Measurements from ENCODE around the gene SLC5A10.

Gene SLC5A10

GRCh38 chr17:18951941-18952842, at the start of gene SLC5A10:
Gene SLC5A10, plus strand, starts transcription at chr17:18952165. Its CDS starts 41 bp downstream, at chr17:18952206.
- Histone ChIP-seq H3K4me3 (ENCODE audit: low read length) (no peak within 1 kb of the TSS), H3K27ac (ENCODE audit: low read length) (no peak within 1 kb of the TSS), H3K27me3 (ENCODE audit: control insufficient read depth, insufficient read depth, low read length) (no peaks in the 10 kb centered on the region)

GRCh38 chr17:18904482-18904881, 47.5 kb upstream of the SLC5A10 start:
- H3K9me3 ChIP-seq (ENCODE audit: control insufficient read depth, low read depth, low read length), result no peaks in the 10 kb centered on the region
- no peaks in the 10 kb centered on the region for H3K27me3 ChIP-seq (ENCODE audit: control insufficient read depth, insufficient read depth, low read length)
- H3K9ac ChIP-seq (ENCODE audit: low read length), result no peak overlapping the region
- H3K4me1 ChIP-seq (ENCODE audit: control insufficient read depth, low read depth, low read length), result no peaks in the 10 kb centered on the region
- no peak overlapping the region for H3K27ac ChIP-seq (ENCODE audit: low read length)
- H3K4me3 ChIP-seq (ENCODE audit: low read length), result no peak overlapping the region
- peaks cover 30% of the 10 kb centered on the region for H3K36me3 ChIP-seq (ENCODE audit: control insufficient read depth, low read depth, low read length)

More at GRCh38 chr17:18951941-18952842, at the start of gene SLC5A10:
- Histone ChIP-seq H3K4me1 (ENCODE audit: control insufficient read depth, low read depth, low read length) (no peaks in the 10 kb centered on the region), H3K36me3 (ENCODE audit: control insufficient read depth, low read depth, low read length) (no peaks in the 10 kb centered on the region), H3K9me3 (ENCODE audit: control insufficient read depth, low read depth, low read length) (no peaks in the 10 kb centered on the region), H3K9ac (ENCODE audit: low read length) (no peak within 1 kb of the TSS)

GRCh38 chr17:18905226-18905625, 46.7 kb upstream of the SLC5A10 start:
- Histone ChIP-seq H3K27me3 (ENCODE audit: control insufficient read depth, insufficient read depth, low read length) (no peaks in the 10 kb centered on the region), H3K9ac (ENCODE audit: low read length) (no peak overlapping the region), H3K27ac (ENCODE audit: low read length) (no peak overlapping the region), H3K36me3 (ENCODE audit: control insufficient read depth, low read depth, low read length) (peaks cover 30% of the 10 kb centered on the region), H3K9me3 (ENCODE audit: control insufficient read depth, low read depth, low read length) (no peaks in the 10 kb centered on the region), H3K4me1 (ENCODE audit: control insufficient read depth, low read depth, low read length) (no peaks in the 10 kb centered on the region), H3K4me3 (ENCODE audit: low read length) (no peak overlapping the region)

- Histone ChIP-seq H3K9me3 (ENCODE audit: control insufficient read depth, low read depth, low read length) (no peaks in the 10 kb centered on the region), H3K36me3 (ENCODE audit: control insufficient read depth, low read depth, low read length) (peaks cover 34% of the 10 kb centered on the region), H3K9ac (ENCODE audit: low read length) (no peak overlapping the region), H3K4me1 (ENCODE audit: control insufficient read depth, low read depth, low read length) (no peaks in the 10 kb centered on the region), H3K4me3 (ENCODE audit: low read length) (no peak overlapping the region), H3K27me3 (ENCODE audit: control insufficient read depth, insufficient read depth, low read length) (no peaks in the 10 kb centered on the region), H3K27ac (ENCODE audit: low read length) (no peak overlapping the region)
Measured at GRCh38 chr17:18910326-18910725, 41.6 kb upstream of the SLC5A10 start.

GRCh38 chr17:18910881-18911280, 41.1 kb upstream of the SLC5A10 start:
- Histone ChIP-seq H3K36me3 (ENCODE audit: control insufficient read depth, low read depth, low read length) (peaks cover 35% of the 10 kb centered on the region), H3K27ac (ENCODE audit: low read length) (no peak overlapping the region), H3K4me3 (ENCODE audit: low read length) (no peak overlapping the region), H3K27me3 (ENCODE audit: control insufficient read depth, insufficient read depth, low read length) (no peaks in the 10 kb centered on the region), H3K4me1 (ENCODE audit: control insufficient read depth, low read depth, low read length) (no peaks in the 10 kb centered on the region), H3K9ac (ENCODE audit: low read length) (no peak overlapping the region), H3K9me3 (ENCODE audit: control insufficient read depth, low read depth, low read length) (no peaks in the 10 kb centered on the region)

- peaks cover 38% of the 10 kb centered on the region for H3K36me3 ChIP-seq (ENCODE audit: control insufficient read depth, low read depth, low read length)
- H3K9me3 ChIP-seq (ENCODE audit: control insufficient read depth, low read depth, low read length), result no peaks in the 10 kb centered on the region
- H3K27ac ChIP-seq (ENCODE audit: low read length), result no peak overlapping the region
- H3K27me3 ChIP-seq (ENCODE audit: control insufficient read depth, insufficient read depth, low read length), result no peaks in the 10 kb centered on the region
- H3K4me1 ChIP-seq (ENCODE audit: control insufficient read depth, low read depth, low read length), result no peaks in the 10 kb centered on the region
- H3K9ac ChIP-seq (ENCODE audit: low read length), result no peak overlapping the region
- H3K4me3 ChIP-seq (ENCODE audit: low read length), result no peak overlapping the region
Measured at GRCh38 chr17:18916816-18917500, 35.0 kb upstream of the SLC5A10 start.

GRCh38 chr17:18917506-18918032, 34.4 kb upstream of the SLC5A10 start:
- Histone ChIP-seq H3K4me3 (ENCODE audit: low read length) (no peak overlapping the region), H3K36me3 (ENCODE audit: control insufficient read depth, low read depth, low read length) (peaks cover 32% of the 10 kb centered on the region), H3K9me3 (ENCODE audit: control insufficient read depth, low read depth, low read length) (no peaks in the 10 kb centered on the region), H3K9ac (ENCODE audit: low read length) (no peak overlapping the region), H3K4me1 (ENCODE audit: control insufficient read depth, low read depth, low read length) (no peaks in the 10 kb centered on the region), H3K27ac (ENCODE audit: low read length) (no peak overlapping the region), H3K27me3 (ENCODE audit: control insufficient read depth, insufficient read depth, low read length) (no peaks in the 10 kb centered on the region)

GRCh38 chr17:18919963-18920362, 32.0 kb upstream of the SLC5A10 start:
- Histone ChIP-seq H3K27ac (ENCODE audit: low read length) (no peak overlapping the region), H3K4me1 (ENCODE audit: control insufficient read depth, low read depth, low read length) (no peaks in the 10 kb centered on the region), H3K9me3 (ENCODE audit: control insufficient read depth, low read depth, low read length) (no peaks in the 10 kb centered on the region), H3K9ac (ENCODE audit: low read length) (no peak overlapping the region), H3K36me3 (ENCODE audit: control insufficient read depth, low read depth, low read length) (peaks cover 24% of the 10 kb centered on the region), H3K4me3 (ENCODE audit: low read length) (no peak overlapping the region), H3K27me3 (ENCODE audit: control insufficient read depth, insufficient read depth, low read length) (no peaks in the 10 kb centered on the region)

GRCh38 chr17:18920911-18921441, 31.0 kb upstream of the SLC5A10 start:
- Histone ChIP-seq H3K4me1 (ENCODE audit: control insufficient read depth, low read depth, low read length) (no peaks in the 10 kb centered on the region), H3K27me3 (ENCODE audit: control insufficient read depth, insufficient read depth, low read length) (no peaks in the 10 kb centered on the region), H3K27ac (ENCODE audit: low read length) (no peak overlapping the region), H3K4me3 (ENCODE audit: low read length) (no peak overlapping the region), H3K9ac (ENCODE audit: low read length) (no peak overlapping the region), H3K36me3 (ENCODE audit: control insufficient read depth, low read depth, low read length) (peaks cover 23% of the 10 kb centered on the region), H3K9me3 (ENCODE audit: control insufficient read depth, low read depth, low read length) (no peaks in the 10 kb centered on the region)

GRCh38 chr17:18921485-18921884, 30.5 kb upstream of the SLC5A10 start:
- Histone ChIP-seq H3K36me3 (ENCODE audit: control insufficient read depth, low read depth, low read length) (peaks cover 18% of the 10 kb centered on the region), H3K4me1 (ENCODE audit: control insufficient read depth, low read depth, low read length) (no peaks in the 10 kb centered on the region), H3K9me3 (ENCODE audit: control insufficient read depth, low read depth, low read length) (no peaks in the 10 kb centered on the region), H3K27ac (ENCODE audit: low read length) (no peak overlapping the region), H3K27me3 (ENCODE audit: control insufficient read depth, insufficient read depth, low read length) (no peaks in the 10 kb centered on the region), H3K9ac (ENCODE audit: low read length) (no peak overlapping the region), H3K4me3 (ENCODE audit: low read length) (no peak overlapping the region)

- Histone ChIP-seq H3K4me1 (ENCODE audit: control insufficient read depth, low read depth, low read length) (no peaks in the 10 kb centered on the region), H3K27ac (ENCODE audit: low read length) (no peak overlapping the region), H3K9ac (ENCODE audit: low read length) (no peak overlapping the region), H3K27me3 (ENCODE audit: control insufficient read depth, insufficient read depth, low read length) (no peaks in the 10 kb centered on the region), H3K36me3 (ENCODE audit: control insufficient read depth, low read depth, low read length) (peaks cover 13% of the 10 kb centered on the region), H3K4me3 (ENCODE audit: low read length) (no peak overlapping the region), H3K9me3 (ENCODE audit: control insufficient read depth, low read depth, low read length) (no peaks in the 10 kb centered on the region)
Measured at GRCh38 chr17:18921912-18922451, 30.0 kb upstream of the SLC5A10 start.

Measured in iPS-18a (cell line).